Epithelial cell of proximal tubule (primary cell): ENCODE data around the gene SPATS2L. TPM values are rescaled to one million over a fixed set of nuclear protein-coding genes. Genes with fewer than 3 reads are reported as not detected.

Experiments used
- DNase-seq: peaks from one replicate; pipeline ENCODE4 v3.0.0-alpha.2; 2011; ENCODE audit warnings: low read depth
- H3K4me3 ChIP-seq: 2 replicates; pipeline ENCODE4 v1.5.1; 2011; ENCODE audit warnings: low read depth, mild to moderate bottlenecking, low read length
- total RNA-seq: library from RNA; depleted of rRNA; stranded (reverse); fragments of >200 nt; gene quantifications from 2 replicates; pipeline ENCODE4 v1.2.3, GENCODE V29; 2015
- TF ChIP-seq, protein P1 (sequence below): conservative IDR thresholded peaks from 2 replicates; pipeline ENCODE4 v1.5.1; 2012; ENCODE audit warnings: low read depth, mild to moderate bottlenecking, low read length

SPATS2L gene
- total RNA-seq, 1 donor from 2014 or later, result 93.9 TPM

GRCh38 chr2:200308546-200309295, 2.2 kb downstream of the SPATS2L start:
- DNase-seq, result no peak
- TF ChIP-seq, protein P1, sequence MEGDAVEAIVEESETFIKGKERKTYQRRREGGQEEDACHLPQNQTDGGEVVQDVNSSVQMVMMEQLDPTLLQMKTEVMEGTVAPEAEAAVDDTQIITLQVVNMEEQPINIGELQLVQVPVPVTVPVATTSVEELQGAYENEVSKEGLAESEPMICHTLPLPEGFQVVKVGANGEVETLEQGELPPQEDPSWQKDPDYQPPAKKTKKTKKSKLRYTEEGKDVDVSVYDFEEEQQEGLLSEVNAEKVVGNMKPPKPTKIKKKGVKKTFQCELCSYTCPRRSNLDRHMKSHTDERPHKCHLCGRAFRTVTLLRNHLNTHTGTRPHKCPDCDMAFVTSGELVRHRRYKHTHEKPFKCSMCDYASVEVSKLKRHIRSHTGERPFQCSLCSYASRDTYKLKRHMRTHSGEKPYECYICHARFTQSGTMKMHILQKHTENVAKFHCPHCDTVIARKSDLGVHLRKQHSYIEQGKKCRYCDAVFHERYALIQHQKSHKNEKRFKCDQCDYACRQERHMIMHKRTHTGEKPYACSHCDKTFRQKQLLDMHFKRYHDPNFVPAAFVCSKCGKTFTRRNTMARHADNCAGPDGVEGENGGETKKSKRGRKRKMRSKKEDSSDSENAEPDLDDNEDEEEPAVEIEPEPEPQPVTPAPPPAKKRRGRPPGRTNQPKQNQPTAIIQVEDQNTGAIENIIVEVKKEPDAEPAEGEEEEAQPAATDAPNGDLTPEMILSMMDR, result no peak
- H3K4me3 ChIP-seq, result peak overlapping the region; percentile 71

GRCh38 chr2:200309296-200310049, 3.0 kb downstream of the SPATS2L start:
- DNase-seq, result no peak
- peak overlapping the region; percentile 71 for H3K4me3 ChIP-seq
- TF ChIP-seq, protein P1, result no peak

DNA sequence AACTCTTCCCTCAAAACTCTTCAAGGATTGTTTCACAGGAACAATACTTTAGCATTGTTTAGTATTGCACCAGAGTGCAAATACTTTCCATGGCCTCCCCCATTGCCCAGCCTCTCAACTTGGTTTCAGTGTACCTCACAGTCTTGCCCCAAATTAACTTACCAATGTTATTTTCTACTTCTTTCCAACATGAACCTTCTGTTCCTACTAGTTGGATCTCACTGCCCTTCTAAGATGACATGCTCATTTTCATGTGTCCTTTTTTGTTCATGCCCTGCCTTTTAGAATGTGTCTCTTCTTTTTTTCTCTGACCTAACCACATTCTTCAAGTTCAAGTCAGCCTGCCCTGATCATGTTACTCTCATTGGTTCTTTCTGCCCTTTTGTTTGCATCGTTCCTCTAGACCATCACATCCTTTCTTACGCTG, 4.1 kb downstream of the SPATS2L start:
- TF ChIP-seq, protein P1, result no peak

GRCh38 chr2:200311139-200311538, 4.6 kb downstream of the SPATS2L start:
- DNase-seq, result no peak
- no peak overlapping the region for H3K4me3 ChIP-seq
- TF ChIP-seq, protein P1, result no peak

More for the DNA sequence above, 4.1 kb downstream of the SPATS2L start:
- no peak for DNase-seq
- no peak overlapping the region for H3K4me3 ChIP-seq

DNA sequence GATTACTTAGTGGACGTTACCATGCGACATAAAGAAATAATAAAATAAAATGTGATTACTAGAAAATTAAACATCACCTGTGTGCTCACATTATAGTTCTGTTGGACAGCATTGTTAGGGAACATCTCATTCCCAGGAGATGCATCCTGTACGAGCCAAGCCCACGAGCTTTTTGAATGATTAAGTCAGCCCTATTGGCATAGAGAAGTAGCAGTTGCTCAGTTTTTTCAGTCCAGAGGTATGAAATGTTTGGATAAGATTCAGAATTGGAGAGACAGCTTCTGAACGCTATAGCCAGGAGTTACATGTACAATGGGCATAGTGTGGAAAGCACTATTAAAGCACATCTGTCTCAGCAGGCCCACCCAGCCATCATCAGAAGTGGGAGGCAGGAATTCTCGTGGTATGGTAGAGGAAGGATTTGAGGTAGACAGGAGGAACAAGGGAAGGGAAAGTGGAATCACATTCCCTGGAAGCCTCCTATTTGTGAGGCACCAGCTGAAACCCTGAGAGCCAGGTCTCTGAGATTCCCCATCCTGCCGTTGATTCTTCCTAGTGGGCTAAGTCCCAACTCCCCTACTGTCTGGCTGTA, 8.6 kb downstream of the SPATS2L start:
- no peak for DNase-seq
- H3K4me3 ChIP-seq, result no peak overlapping the region
- TF ChIP-seq, protein P1, result no peak

DNA sequence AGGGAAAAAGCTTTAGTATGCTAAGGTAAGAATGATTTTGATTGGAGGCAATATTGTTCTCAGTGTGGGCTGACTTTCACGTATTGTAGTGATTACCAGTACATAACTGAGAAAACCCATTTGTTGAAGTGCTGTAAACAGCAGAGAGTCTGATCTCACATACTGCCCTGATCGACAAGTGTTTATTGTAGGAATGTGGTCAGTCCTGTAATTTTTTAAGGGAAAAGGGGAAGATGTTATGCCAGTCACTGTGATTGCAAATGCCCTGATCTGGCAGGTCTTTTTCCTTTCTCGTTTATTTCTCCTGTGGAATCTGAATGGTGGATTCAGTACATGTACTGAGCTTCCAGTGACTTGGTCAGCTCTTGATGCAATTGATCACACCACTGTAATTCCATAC, 11.5 kb downstream of the SPATS2L start:
- no peak overlapping the region for H3K4me3 ChIP-seq
- TF ChIP-seq, protein P1, result no peak
- DNase-seq, result no peak
